DND-41 (cell line): ENCODE measurements around the gene HNRNPUL1.

ENCODE experiments used
- ATAC-seq: fragments of 200-7000 bp; cut with Tn5 transposase; 3 replicates; pipeline ENCODE4 v1.9.1; 2021; ENCODE audit warnings: low read depth; ENCODE audit not compliant: insufficient read depth
- DNase-seq: peaks from one replicate; pipeline ENCODE4 v3.0.0-alpha.2; 2020
- H2AFZ ChIP-seq: 2 replicates; pipeline ENCODE4 v1.6.0; 2012; ENCODE audit warnings: low read depth, low read length
- H3K27ac ChIP-seq: 2 replicates; pipeline ENCODE4 v1.5.1; 2012; ENCODE audit warnings: low read length, inconsistent platforms
- H3K27me3 ChIP-seq: fragments of 200-600 bp; sonication (generic); 2 replicates; pipeline ENCODE4 v1.6.0; 2012; ENCODE audit warnings: low read length, mild to moderate bottlenecking, inconsistent platforms; ENCODE audit not compliant: insufficient read depth, poor library complexity
- H3K36me3 ChIP-seq: 2 replicates; pipeline ENCODE4 v1.5.1; 2012; ENCODE audit warnings: low read length, inconsistent platforms; ENCODE audit not compliant: insufficient read depth
- H3K4me1 ChIP-seq: 2 replicates; pipeline ENCODE4 v1.5.1; 2012; ENCODE audit warnings: mild to moderate bottlenecking, low read length; ENCODE audit not compliant: insufficient read depth
- H3K4me2 ChIP-seq: 2 replicates; pipeline ENCODE4 v1.6.0; 2012; ENCODE audit warnings: mild to moderate bottlenecking, moderate library complexity, low read length, inconsistent platforms; ENCODE audit not compliant: insufficient read depth
- H3K4me3 ChIP-seq, 2 experiments: fragments of 200-600 bp in 1 of 2; shearing (Covaris generic) in 1 of 2; 2 replicates each; pipeline ENCODE4 v1.5.1; 2012 to 2016; ENCODE audit warnings: inconsistent platforms in 2 of 2, low read length in 2 of 2, mild to moderate bottlenecking in 2 of 2, low read depth in 1 of 2, moderate library complexity in 1 of 2
- H3K79me2 ChIP-seq: 2 replicates; pipeline ENCODE4 v1.6.0; 2012; ENCODE audit warnings: low read length, inconsistent platforms; ENCODE audit not compliant: insufficient read depth
- H3K9ac ChIP-seq: 2 replicates; pipeline ENCODE4 v1.6.0; 2012; ENCODE audit warnings: low read depth, mild to moderate bottlenecking, inconsistent platforms, low read length, moderate library complexity
- H3K9me3 ChIP-seq: 2 replicates; pipeline ENCODE4 v1.5.1; 2012; ENCODE audit warnings: low read length, moderate library complexity, mild to moderate bottlenecking, inconsistent platforms; ENCODE audit not compliant: insufficient read depth, severe bottlenecking
- H4K20me1 ChIP-seq: 2 replicates; pipeline ENCODE4 v1.6.0; 2012; ENCODE audit warnings: low read length; ENCODE audit not compliant: insufficient read depth
- CTCF ChIP-seq: IDR thresholded peaks from 2 replicates; pipeline ENCODE4 v1.5.1; 2012; ENCODE audit warnings: borderline replicate concordance, low read length, moderate library complexity, mild to moderate bottlenecking; ENCODE audit not compliant: poor library complexity, severe bottlenecking; ENCODE audit errors: extremely low read depth
- EZH2 ChIP-seq: IDR thresholded peaks from 3 replicates; pipeline ENCODE4 v1.6.1; 2012; ENCODE audit warnings: borderline replicate concordance, low read depth, mild to moderate bottlenecking, moderate library complexity, low read length, inconsistent platforms; ENCODE audit not compliant: severe bottlenecking

HNRNPUL1 gene

GRCh38 chr19:41295499-41295898, 31.3 kb downstream of the HNRNPUL1 start:
- Histone ChIP-seq H3K27me3 (no peaks in the 10 kb centered on the region), H3K4me2 (no peak overlapping the region), H3K79me2 (peaks cover 39% of the 10 kb centered on the region; the same call in 1 of the 2 replicates), H4K20me1 (peaks cover 67% of the 10 kb centered on the region), H3K9me3 (no peaks in the 10 kb centered on the region), H3K36me3 (peaks cover 100% of the 10 kb centered on the region), H3K4me1 (no peaks in the 10 kb centered on the region), H3K27ac (no peak overlapping the region), H2AFZ (no peak overlapping the region), H3K9ac (no peak overlapping the region), H3K4me3 (no peak overlapping the region)
- TF ChIP-seq CTCF (no peak), EZH2 (no peak)
- ATAC-seq = no peak
- no peak for DNase-seq

- H3K4me3 ChIP-seq = no peak overlapping the region
- peaks cover 65% of the 10 kb centered on the region for H4K20me1 ChIP-seq
- no peak overlapping the region for H2AFZ ChIP-seq
- ATAC-seq (no peak), DNase-seq (no peak)
- H3K79me2 ChIP-seq = peaks cover 35% of the 10 kb centered on the region; the same call in 1 of the 2 replicates
- peaks cover 100% of the 10 kb centered on the region for H3K36me3 ChIP-seq
- H3K27me3 ChIP-seq = no peaks in the 10 kb centered on the region
- no peak overlapping the region for H3K4me2 ChIP-seq
- H3K27ac ChIP-seq = no peak overlapping the region
- H3K9ac ChIP-seq = no peak overlapping the region
- no peaks in the 10 kb centered on the region for H3K4me1 ChIP-seq
- TF ChIP-seq EZH2 = no peak
- no peak for TF ChIP-seq CTCF
- no peaks in the 10 kb centered on the region for H3K9me3 ChIP-seq
Measured at GRCh38 chr19:41296433-41296871, 32.3 kb downstream of the HNRNPUL1 start.

GRCh38 chr19:41297628-41298347, 33.6 kb downstream of the HNRNPUL1 start:
- no peaks in the 10 kb centered on the region for H3K27me3 ChIP-seq
- H3K9ac ChIP-seq = no peak overlapping the region
- TF ChIP-seq CTCF (no peak), EZH2 (no peak)
- H3K4me3 ChIP-seq = no peak overlapping the region
- no peaks in the 10 kb centered on the region for H3K9me3 ChIP-seq
- no peaks in the 10 kb centered on the region for H3K4me1 ChIP-seq
- peaks cover 99% of the 10 kb centered on the region for H3K36me3 ChIP-seq
- H3K4me2 ChIP-seq = no peak overlapping the region
- H3K27ac ChIP-seq = no peak overlapping the region
- peaks cover 31% of the 10 kb centered on the region; the same call in 1 of the 2 replicates for H3K79me2 ChIP-seq
- ATAC-seq = no peak
- DNase-seq = no peak
- H2AFZ ChIP-seq = no peak overlapping the region
- H4K20me1 ChIP-seq = peaks cover 56% of the 10 kb centered on the region
